HG02938 (cell line): ENCODE results near the gene VDR.
A peak's percentile ranks its signal among the peaks of the same experiment; 100 is the strongest.

Source experiments
- ATAC-seq: cut with Tn5 transposase; IDR thresholded peaks from one replicate; pipeline ENCODE4 v1.9.1; 2021; ENCODE audit warnings: mild to moderate bottlenecking, moderate library complexity; ENCODE audit not compliant: unreplicated experiment

Gene VDR

DNA sequence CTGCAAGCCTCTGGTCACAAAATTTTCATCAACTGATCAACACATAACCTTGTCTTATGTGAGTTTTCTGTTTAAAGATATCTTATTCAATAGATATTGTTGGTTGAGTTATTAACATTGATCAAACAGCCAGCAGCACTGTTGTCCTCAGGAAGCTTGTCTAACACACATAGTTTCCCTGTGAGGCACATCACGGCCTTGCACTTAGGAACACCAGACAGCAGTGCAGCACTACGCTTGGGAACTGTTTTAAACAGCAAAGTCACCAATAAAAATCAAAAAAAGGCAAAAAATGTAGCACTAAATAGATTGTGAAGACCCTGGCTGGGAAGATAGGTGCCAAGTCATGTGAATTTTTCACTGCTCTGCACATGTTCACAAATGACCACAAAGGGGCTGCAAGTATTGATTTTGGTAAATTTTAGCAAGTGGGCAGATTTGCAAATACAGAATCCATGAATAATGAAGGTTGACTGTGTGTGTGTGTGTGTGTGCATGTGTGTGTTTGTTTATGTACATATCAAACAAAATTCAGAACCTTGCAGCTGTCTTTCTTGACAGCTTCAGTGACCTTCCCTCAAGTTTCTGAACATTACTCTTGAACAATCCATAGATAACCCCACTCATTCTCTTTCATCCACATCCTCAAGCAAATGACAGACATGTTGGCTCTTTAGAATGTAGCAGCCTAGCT is 28.9 kb downstream of the VDR start:
- no peak for ATAC-seq

DNA sequence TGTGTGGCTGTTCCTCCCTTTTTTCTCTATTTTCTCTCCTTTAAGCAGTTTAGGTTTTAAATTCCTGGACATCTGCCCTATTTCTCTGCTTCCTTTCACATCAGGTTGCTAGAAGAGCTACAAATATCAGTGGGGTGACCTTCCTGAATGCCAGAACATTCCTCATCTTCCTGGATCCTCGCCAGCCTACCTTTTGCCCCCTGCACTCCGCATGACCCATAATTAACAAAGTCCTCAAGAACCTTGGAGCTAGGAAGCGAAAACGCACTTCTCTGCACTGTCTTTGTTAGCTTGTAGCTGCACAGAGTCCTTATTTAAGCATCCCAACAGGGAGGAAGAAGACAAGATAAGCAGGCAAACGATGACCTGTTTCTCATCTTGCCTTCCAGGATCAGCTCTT is 30.5 kb downstream of the VDR start:
- no peak for ATAC-seq

DNA sequence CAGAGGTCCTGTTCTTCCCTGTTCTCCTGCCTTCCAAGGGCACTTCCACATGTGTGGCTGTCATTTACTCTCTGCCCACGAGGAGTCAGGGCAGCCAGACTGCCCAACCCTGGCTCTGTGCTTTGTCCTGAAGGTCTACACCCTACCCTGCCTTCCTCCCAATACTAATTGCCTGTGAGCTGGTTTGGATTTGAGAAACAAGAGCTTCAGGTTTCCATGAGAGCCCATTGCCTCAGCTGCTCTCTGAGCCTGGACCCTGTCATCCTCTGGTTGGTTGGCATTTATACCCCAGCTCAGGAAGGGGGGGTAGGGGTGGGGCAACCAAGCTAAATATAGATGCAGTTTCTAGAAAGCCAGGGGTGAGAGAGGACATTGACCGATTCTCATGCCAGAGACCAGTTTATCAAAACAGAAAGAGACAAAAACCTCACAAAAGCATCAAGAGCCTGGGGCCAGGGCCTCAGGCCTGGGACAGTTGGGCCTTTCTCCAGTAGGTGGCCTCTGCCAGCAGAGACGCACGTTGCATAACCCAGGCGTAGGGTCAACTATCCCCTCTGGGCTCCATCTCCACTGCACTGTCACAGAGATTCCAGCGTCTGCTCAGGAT is 34.5 kb downstream of the VDR start:
- no peak for ATAC-seq

DNA sequence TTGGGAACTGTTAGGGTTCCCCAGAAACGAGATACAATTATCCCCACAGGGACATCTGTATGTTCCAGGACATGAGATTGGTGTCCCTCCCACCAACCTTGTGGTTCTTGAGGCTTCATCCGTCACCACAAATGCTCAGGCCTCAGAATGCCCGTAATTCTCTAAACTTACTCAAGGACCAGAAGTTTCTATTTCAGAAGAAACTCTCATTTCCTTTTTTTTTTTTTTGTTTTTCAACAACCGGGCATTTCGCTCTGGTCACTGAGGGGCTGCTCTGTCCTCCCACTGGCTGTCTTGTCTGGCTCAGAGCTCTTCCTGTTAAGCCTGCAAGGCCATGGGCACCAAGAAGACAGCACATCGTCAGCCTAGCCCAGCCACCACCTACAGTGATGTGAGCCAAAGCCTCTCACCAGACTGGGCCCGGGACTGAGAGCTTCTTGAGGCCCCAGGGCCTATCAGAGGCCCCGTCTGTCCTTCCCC is 36.2 kb downstream of the VDR start:
- peak; percentile 64 for ATAC-seq

DNA sequence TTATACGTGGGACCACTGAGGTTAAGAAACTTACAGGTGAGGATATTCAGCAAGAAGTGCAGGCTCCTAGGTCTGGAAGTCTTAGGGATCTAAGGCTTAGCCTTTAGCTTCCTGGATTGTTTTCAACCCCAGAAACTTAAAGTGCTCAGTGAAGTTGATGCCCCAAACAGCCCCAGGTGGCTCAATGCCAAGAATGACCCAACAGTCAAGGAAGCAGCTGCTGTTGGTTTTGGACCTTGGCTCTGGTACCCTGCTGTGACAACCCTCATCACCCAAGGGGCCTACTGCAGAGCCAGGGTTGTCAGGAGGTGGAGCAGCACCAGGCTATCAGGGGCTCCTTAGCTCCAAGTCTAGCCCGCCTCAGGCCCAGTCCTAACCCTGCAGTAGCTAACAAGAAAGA is 36.8 kb downstream of the VDR start:
- ATAC-seq = peak; percentile 21

DNA sequence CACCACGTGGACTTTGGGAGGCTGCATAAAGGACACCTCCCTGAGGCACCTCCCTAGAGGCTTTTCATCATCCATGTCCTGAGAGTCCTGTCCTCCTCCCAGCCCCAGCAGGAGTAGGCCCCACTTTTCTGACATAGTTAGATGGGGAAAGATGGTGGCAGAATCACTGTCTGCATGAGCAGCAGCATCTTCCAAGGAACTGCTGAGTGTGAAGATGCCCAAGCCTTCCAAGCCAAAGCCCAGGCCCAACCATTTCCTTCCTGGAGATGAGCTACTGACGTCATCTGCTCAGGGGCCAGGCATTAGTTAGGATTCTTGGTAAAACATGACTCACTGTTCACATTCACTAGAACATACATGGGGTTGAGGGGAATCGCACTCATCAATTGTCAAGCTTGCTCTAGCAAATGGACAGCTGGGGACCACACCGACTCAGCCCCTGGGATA is 37.3 kb downstream of the VDR start:
- ATAC-seq = no peak

DNA sequence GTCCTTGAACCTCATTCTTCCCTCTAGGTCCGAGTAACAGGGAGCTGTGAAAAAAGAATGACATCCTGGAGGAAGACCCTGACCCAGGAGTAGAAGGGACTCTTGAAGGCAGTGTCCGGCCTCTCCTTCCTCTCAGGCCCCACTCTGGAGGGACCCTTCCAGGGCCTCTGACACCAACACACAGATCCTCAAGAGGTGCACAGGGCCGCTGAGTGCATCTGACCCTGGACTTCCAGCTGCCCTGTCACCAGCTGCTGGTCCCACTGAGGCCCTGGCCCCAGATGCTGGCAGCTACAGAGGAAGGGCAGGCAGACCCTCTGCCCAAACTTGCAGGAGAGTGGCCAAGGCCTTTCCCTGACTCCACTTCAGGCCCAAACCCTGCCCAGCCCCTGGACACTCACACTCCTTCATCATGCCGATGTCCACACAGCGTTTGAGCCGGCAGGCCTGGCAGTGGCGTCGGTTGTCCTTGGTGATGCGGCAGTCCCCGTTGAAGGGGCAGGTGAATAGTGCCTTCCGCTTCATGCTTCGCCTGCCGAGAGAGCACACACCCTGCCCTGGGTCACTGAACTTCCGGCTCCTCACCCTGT is 40.1 kb downstream of the VDR start:
- ATAC-seq = no peak

DNA sequence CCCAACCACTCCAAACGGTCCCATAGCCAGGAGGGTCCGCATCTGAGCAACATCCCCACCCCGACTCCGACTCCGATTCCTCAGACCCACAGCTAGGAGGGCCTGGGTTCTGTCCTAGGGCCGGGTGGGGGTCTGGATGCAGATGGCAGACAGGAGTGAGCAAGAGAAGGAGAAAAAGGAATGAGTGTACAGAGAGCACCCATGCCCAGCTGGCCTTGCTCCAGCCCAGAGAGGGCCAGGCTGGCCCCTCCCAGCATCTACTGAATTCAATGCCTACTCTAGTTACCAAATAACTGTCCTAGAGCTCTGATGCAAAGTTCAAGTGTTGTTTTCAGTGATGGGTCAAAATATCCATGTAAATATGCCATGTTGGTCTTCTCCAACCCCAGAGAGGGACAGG is 40.8 kb downstream of the VDR start:
- ATAC-seq = no peak

DNA sequence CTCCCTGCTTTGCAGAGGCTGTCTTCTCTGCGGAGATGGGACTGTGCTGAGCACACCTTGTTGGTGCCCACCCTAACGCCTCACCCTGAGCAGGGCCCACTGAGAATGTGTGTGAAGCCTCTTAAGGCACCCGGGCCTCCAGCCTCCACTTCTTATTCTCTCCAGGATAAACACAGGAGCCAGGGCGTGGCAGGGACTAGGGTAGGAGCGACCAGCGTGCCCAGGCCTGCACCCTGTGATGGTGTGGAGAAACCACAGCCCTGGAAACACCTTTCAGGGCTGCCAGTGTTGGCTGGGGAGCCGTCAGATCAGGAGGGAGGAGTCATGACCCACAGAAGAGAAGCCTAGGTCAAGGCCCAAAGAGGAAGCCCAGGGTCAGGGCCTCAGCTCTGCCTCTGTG is 41.3 kb downstream of the VDR start:
- no peak for ATAC-seq

DNA sequence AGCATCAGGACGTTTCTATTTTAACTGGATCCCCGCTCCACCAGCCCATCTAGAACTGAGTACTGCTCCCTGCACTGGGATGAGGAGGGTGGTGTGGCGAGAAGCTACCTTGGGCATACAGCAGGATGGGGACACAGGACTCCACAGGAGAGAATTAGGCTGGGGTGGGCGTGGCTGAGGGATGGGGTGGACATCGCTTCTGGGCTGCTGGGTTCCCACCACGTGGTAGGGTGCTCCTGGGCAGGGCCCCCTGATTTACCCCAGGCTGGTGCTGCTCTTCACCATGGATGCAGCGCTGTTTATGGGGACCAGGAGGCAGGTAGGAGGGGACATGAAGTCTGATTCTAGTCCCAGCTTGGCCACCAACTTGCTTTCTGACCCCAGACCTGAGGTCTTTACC is 41.9 kb downstream of the VDR start:
- no peak for ATAC-seq

DNA sequence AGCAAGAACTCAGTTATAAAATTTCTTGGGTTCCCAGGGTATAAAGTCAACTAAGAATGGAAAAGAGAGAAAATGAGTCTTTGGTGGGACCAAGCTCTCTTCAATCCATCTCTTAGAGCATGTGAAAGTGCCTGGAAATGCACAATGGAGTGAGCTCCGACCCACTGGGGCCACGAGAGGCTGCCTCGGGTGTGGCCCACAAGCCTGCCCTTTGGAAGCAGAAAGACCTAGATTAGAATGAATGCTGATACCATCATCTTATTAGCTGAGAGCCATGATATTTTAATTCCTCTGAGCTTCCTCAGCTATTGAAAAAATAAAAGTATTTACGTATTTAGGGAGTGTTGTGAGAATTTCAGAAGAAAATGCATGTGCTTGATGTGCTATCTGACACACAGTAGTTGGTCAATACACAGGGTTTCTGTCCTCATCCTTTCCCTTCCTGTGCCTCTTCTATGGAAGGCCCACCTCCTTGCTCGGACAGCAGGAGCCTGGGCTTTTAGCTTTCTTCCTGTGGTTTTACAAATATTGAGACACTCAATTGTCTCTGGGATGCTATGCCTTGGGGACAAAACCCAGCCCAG is 42.5 kb downstream of the VDR start:
- ATAC-seq = no peak

DNA sequence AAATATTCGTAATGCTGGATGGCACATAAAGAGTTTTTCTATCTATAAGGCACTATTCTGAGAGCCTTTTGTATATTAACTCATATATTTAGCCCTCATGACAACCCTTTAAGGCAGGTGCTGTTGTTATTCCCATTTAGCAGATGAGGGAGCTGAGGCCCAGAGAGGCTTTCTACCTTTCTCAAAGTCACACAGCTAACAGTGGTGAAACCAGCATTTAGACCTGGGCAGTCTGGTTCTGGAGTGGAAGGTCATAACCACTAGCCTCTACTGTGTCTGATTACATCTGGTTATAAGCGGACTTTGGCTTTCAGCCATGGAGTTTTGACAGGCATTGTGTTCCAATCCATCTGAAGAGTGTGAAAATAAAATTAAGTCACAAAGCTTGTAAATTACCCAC is 43.9 kb downstream of the VDR start:
- ATAC-seq = no peak

DNA sequence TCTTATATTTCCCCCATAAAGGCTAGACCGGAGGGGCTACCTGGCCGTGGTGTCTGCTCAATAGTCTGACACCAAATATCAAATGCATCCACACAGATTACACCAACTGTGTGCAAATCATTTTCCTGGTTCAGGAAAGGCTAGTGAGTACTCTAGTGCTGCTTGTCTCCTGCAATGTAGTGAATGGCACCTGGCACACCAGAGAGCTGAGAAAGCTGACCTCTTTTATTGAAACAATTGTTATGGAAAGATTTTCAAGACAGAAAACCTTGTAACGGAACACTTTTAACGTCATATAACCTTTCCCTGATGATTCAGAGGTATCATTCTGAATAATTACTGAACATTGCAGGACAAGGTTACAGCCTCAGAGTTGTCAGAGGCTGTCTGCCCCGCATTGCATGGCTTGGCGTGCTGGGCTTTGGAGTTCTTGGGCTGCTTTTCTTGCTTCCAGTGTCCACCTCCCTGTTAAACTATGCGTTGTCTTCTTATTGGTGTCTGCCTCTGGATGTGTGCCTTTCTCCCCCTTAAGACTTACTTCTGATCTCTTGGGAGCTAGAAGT is 44.4 kb downstream of the VDR start:
- no peak for ATAC-seq

DNA sequence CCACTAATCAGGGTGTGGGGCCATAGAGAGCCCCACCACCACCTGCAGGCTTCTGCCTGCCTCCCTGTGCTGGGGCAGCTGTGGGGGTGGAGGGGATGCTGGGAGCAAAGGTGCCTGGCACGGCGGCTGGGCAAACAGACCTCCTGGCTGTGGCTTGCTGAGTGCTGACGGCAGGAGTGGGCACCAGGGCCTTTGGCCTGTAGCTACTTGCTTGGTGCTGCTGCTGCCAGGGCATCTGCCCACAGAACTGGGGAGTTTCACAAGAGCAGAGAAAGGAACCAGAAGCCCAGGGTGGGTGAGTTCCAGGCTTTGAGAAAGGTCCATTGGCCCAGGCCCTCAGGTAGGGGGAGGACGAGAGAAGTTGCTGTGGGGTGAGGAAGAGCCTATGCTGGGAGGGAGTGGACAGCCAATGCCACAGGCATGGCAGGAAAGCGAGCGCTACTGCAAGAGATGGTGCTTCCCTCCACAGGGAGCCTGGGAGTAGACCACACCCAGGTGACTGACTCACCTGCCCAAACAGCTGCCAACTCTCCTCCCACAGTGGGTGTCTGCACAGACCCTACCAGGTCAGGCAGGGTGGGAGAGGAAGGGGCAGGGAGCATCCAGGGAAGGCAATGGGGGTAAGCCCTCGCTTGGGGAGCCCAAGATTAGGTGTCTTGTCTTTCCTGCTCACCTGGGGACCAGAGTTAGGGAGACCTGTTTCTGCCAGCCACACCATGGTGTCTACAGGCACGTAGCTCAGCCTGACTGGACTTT is 46.1 kb downstream of the VDR start:
- no peak for ATAC-seq

DNA sequence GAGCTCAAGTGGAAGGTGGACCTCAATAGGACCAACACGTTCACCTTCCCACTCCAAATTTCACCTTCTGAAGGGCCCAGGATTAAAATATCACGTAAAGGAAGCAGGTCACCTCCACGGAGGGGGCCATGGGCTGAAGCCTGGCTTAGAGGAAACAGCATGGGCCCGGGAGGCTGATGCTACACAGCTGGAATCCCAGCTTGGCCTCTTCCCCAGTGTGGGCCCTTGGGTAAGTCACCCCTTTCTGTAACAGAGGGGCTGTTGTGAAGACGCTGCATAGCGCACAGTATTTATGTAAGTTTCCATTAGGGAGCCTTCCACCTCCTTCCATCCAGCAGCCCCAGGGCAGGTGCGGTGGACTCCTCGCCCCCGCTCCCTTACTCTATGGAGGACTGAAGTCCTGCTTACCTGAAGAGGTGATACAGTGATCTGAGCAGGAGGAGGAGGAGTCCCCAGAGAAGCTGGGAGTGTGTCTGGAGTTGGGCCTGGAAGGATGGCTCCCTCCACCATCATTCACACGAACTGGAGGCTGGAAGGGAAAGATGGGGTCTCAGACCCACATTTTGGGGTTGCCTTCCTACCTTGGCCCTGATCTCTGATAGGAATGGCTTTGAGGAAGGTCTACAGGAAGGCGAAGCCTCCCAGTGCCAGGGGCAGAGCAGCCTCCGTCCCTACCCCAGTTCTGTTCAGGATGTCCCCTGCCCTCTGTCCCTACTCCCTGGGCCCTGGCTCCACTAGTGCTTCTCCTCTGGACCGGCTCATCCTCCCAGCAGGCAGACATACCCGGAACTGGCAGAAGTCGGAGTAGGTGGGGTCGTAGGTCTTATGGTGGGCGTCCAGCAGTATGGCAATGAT is 47.8 kb downstream of the VDR start:
- no peak for ATAC-seq

DNA sequence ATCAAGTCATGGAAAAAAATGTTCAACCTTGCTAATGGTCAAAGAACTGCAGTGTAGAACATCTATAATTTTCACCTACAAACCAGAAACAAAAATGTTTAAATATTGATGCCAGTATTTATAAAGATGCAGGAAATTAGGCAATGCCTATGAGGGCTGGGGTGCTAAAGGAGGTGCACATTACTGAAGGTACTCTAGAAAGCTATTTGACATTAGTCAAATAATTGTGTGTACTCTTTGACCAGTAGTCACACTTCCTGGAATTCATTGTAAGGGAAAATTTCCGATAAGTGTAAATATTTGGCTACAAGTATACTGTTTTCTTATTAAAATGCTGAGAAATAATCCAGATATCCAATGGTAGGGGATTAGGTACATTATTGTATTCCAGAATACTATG is 48.7 kb downstream of the VDR start:
- ATAC-seq = no peak

DNA sequence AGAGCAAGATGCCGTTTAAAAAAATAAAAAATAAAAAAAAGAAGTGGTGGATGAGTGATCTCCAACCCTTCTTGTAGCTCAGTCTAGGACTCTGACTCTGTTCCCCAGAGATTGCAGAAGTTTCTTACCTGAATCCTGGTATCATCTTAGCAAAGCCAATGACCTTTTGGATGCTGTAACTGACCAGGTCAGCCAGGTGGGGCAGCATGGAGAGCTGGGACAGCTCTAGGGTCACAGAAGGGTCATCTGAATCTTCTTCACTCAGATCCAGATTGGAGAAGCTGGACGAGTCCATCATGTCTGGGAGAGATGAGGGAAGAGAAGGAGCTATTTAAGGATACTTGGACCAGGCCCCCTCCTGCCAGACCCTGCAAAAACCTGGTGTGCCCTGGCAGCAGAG is 49.3 kb downstream of the VDR start:
- no peak for ATAC-seq

DNA sequence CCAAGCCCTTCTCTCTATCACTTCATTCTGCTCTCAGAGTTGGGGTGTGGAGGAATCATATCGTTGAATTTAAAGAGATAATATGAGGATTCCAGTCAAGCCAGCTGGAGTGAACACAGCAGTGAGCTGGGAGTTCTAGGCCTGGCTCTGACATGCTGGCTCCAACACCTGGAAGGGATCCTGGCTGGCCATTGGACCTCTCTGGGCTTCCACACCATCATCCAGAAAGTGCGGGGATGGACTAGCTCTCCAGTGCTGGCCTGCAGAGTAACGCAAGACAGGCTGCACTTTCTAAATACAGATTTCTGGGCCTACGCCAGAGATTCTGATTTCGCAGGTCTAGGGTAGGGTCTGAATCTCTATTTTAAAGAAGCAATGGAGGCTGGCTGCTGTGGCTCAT is 50.3 kb downstream of the VDR start:
- no peak for ATAC-seq

DNA sequence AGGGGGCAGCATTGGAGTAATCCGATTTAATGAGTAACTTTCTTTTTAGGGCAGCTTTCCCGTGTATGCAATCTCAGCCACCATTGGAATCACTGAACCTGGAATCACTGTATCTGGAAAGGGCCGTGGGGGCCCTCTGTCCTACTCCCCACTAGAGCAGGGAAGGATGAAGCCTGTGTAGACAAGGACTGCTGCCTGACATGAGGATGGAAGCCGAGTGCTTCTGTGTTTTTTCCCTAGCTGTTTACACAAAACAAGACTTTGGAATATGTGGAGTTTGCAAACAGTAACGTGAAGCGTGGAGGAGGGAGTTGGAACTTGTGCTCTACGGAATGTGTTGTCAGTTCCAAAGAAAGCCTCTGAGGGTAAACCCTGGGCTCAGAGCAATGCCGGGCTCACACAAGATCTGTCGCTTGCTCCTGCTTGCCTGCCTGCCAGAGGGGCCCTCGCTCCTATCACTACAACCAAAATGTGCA is 52.7 kb downstream of the VDR start:
- no peak for ATAC-seq
